SH-SY5Y (cell line): ENCODE results near the gene SLC25A26.

Experiments used
- GATA2 ChIP-seq: IDR thresholded peaks from 2 replicates; pipeline ENCODE4 v1.6.1; 2011; ENCODE audit warnings: mild to moderate bottlenecking, low read depth, low read length
- GATA3 ChIP-seq: IDR thresholded peaks from 2 replicates; pipeline ENCODE4 v1.6.1; 2011; ENCODE audit warnings: low read depth, mild to moderate bottlenecking, low read length, moderate library complexity

DNA sequence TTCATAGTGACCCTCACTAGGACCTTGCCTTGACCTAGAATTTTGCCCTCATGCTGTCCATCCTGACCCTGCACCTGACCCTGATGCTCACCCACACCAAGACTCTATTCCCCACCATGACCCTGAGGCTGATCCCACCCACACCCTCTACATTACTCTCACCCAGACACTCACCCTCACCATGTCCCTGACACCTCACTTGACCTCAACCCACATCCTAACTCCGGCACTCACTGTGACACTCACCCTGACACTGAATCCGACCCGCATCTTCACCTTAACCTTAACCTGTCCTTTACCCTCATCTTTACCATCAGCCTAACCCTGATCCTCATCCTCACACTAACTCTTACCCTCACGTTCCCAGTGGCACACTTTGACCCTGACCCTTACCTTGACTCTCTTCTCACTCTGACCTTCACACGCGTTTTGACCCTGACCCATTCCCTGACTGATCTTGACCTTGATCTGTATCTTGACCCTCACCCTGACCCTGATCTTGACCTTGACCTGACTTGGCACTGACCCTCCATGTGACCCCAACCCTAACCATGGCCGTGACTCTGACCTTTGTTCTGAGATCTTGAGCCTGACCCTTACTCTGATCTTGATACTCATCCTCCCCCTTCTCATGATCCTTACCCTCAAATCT, 22.2 kb upstream of the SLC25A26 start:
- TF ChIP-seq GATA3 (no peak), GATA2 (no peak)
